Umbilical cord (tissue), 2 donors: ENCODE measurements around the gene WDHD1. TPM values are rescaled to one million over a fixed set of nuclear protein-coding genes. Genes with fewer than 3 reads are reported as not detected.
"Not testable (repeated sequence)": the region's sequence is repeated elsewhere in the genome, so short reads cannot be mapped to it uniquely, and the experiment has no call there.

Experiments used
- DNase-seq: peaks from one replicate; pipeline ENCODE4 v3.0.0-alpha.2; 2015; ENCODE audit warnings: low spot score
- total RNA-seq: library from RNA; depleted of rRNA; stranded (reverse); fragments of >200 nt; gene quantifications from one replicate; pipeline ENCODE4 v1.2.3, GENCODE V29; 2014; ENCODE audit warnings: low replicate concordance; ENCODE audit not compliant: insufficient read depth

The WDHD1 gene
- total RNA-seq, 1 donor from 2014 or later, result 8.2 TPM

GRCh38 chr14:54953609-54954008, 73.3 kb downstream of the WDHD1 start:
- DNase-seq, result not testable (repeated sequence)

GRCh38 chr14:54952803-54953202, 74.1 kb downstream of the WDHD1 start:
- not testable (repeated sequence) for DNase-seq

- no peak for DNase-seq
Observed at GRCh38 chr14:54947230-54947629, 79.7 kb downstream of the WDHD1 start.

GRCh38 chr14:54946500-54946899, 80.4 kb downstream of the WDHD1 start:
- no peak for DNase-seq

GRCh38 chr14:54944737-54945391, 82.0 kb downstream of the WDHD1 start:
- DNase-seq, result no peak

- DNase-seq, result no peak
Observed at GRCh38 chr14:54942913-54943312, 84.0 kb downstream of the WDHD1 start.

GRCh38 chr14:54936816-54937215, 90.1 kb downstream of the WDHD1 start:
- no peak for DNase-seq

- no peak for DNase-seq
Observed at GRCh38 chr14:54935958-54936357, 90.9 kb downstream of the WDHD1 start.

- DNase-seq, result no peak
Observed at GRCh38 chr14:54935100-54935499, 91.8 kb downstream of the WDHD1 start.

GRCh38 chr14:54933006-54933405, 93.9 kb downstream of the WDHD1 start:
- DNase-seq, result no peak

GRCh38 chr14:54931598-54932340, 95.1 kb downstream of the WDHD1 start:
- DNase-seq, result no peak

- DNase-seq, result no peak
Observed at GRCh38 chr14:54931101-54931500, 95.8 kb downstream of the WDHD1 start.

- no peak for DNase-seq
Observed at GRCh38 chr14:54929556-54929955, 97.3 kb downstream of the WDHD1 start.

GRCh38 chr14:54928216-54928615, 98.7 kb downstream of the WDHD1 start:
- DNase-seq, result no peak

GRCh38 chr14:54927551-54927950, 99.3 kb downstream of the WDHD1 start:
- DNase-seq, result no peak

- DNase-seq, result not testable (repeated sequence)
Observed at GRCh38 chr14:54926570-54926969, 100.3 kb downstream of the WDHD1 start.

- DNase-seq, result no peak
Observed at GRCh38 chr14:54922598-54922997, 104.3 kb downstream of the WDHD1 start.

- DNase-seq, result no peak
Observed at GRCh38 chr14:54920052-54920451, 106.8 kb downstream of the WDHD1 start.

GRCh38 chr14:54919330-54919729, 107.6 kb downstream of the WDHD1 start:
- DNase-seq, result no peak

GRCh38 chr14:54918427-54918826, 108.5 kb downstream of the WDHD1 start:
- no peak for DNase-seq

GRCh38 chr14:54916101-54916500, 110.8 kb downstream of the WDHD1 start:
- no peak for DNase-seq

- no peak for DNase-seq
Observed at GRCh38 chr14:54909817-54910558, 116.9 kb downstream of the WDHD1 start.

- DNase-seq, result not testable (repeated sequence)
Observed at GRCh38 chr14:54908973-54909372, 117.9 kb downstream of the WDHD1 start.
